Mesendoderm (in vitro differentiated cells): ENCODE data around the gene RBM3.
"Not testable (repeated sequence)": the region's sequence is repeated elsewhere in the genome, so short reads cannot be mapped to it uniquely, and the experiment has no call there.

Source experiments
- DNase-seq: peaks from one replicate; pipeline ENCODE4 v3.0.0; 2013
- H2AK5ac ChIP-seq: 2 replicates; pipeline ENCODE4 v1.6.1; 2013; ENCODE audit warnings: low read length, inconsistent platforms
- H2BK120ac ChIP-seq: 2 replicates; pipeline ENCODE4 v1.6.1; 2013; ENCODE audit warnings: low read depth, mild to moderate bottlenecking, low read length, moderate library complexity, mixed read lengths
- H2BK15ac ChIP-seq: replicated peaks from 2 replicates; pipeline ENCODE4 v1.6.1; 2013; ENCODE audit warnings: low read depth, mild to moderate bottlenecking, moderate library complexity
- H2BK5ac ChIP-seq: 2 replicates; pipeline ENCODE4 v1.6.1; 2013; ENCODE audit warnings: low read length, inconsistent platforms
- H3K18ac ChIP-seq: 2 replicates; pipeline ENCODE4 v1.6.1; 2013; ENCODE audit warnings: mild to moderate bottlenecking, low read length, mixed read lengths
- H3K23ac ChIP-seq: one replicate; pipeline ENCODE4 v1.6.1; 2013; ENCODE audit warnings: low read length
- H3K27ac ChIP-seq: 2 replicates; pipeline ENCODE4 v1.5.1; 2013; ENCODE audit warnings: low read depth, mild to moderate bottlenecking, inconsistent platforms, low read length, moderate library complexity
- H3K27me3 ChIP-seq: 2 replicates; pipeline ENCODE4 v1.6.1; 2013; ENCODE audit warnings: low read length, control low read depth, mild to moderate bottlenecking, inconsistent platforms; ENCODE audit not compliant: insufficient read depth, poor library complexity
- H3K36me3 ChIP-seq: 2 replicates; pipeline ENCODE4 v1.6.1; 2013; ENCODE audit warnings: low read length, inconsistent platforms; ENCODE audit not compliant: control insufficient read depth, insufficient read depth
- H3K4ac ChIP-seq: one replicate; pipeline ENCODE4 v1.6.1; 2013; ENCODE audit warnings: low read depth, mild to moderate bottlenecking, low read length, moderate library complexity
- H3K4me1 ChIP-seq: 2 replicates; pipeline ENCODE4 v1.6.1; 2013; ENCODE audit warnings: low read depth, low read length, inconsistent platforms; ENCODE audit not compliant: control insufficient read depth
- H3K4me2 ChIP-seq: 2 replicates; pipeline ENCODE4 v1.6.1; 2013; ENCODE audit warnings: low read length
- H3K4me3 ChIP-seq: 2 replicates; pipeline ENCODE4 v1.5.1; 2013; ENCODE audit warnings: mild to moderate bottlenecking, low read length
- H3K56ac ChIP-seq: one replicate; pipeline ENCODE4 v1.6.1; 2013; ENCODE audit warnings: low read length
- H3K79me1 ChIP-seq: 2 replicates; pipeline ENCODE4 v1.6.1; 2013; ENCODE audit warnings: low read length, inconsistent platforms
- H3K79me2 ChIP-seq: 2 replicates; pipeline ENCODE4 v1.6.1; 2013; ENCODE audit warnings: mild to moderate bottlenecking, low read length; ENCODE audit not compliant: control insufficient read depth, insufficient read depth
- H3K9ac ChIP-seq: 2 replicates; pipeline ENCODE4 v1.6.1; 2013; ENCODE audit warnings: low read length, inconsistent platforms
- H4K5ac ChIP-seq: one replicate; pipeline ENCODE4 v1.6.1; 2013; ENCODE audit warnings: low read length
- H4K8ac ChIP-seq: one replicate; pipeline ENCODE4 v1.6.1; 2013; ENCODE audit warnings: low read depth, mild to moderate bottlenecking, control low read depth, low read length, moderate library complexity
- WGBS: extraction: QIAGEN DNeasy Blood & Tissue Kit; methylation state at CpG from one replicate; pipeline ENCODE4 v1.1.7; 2013; ENCODE audit warnings: low lambda C conversion rate, missing lambda C conversion rate; ENCODE audit not compliant: insufficient coverage; ENCODE audit errors: extremely low coverage; 5-methylcytosine and 5-hydroxymethylcytosine counted together

RBM3 gene

GRCh38 chrX:48541140-48541814 lies 33.0 kb upstream of the RBM3 start:
- Histone ChIP-seq H3K4ac (no peak overlapping the region), H2BK5ac (no peak overlapping the region), H3K79me1 (no peaks in the 10 kb centered on the region), H2BK15ac (no peak overlapping the region), H3K27ac (no peak overlapping the region), H3K56ac (no peak overlapping the region), H4K5ac (no peak overlapping the region), H2BK120ac (no peak overlapping the region), H3K4me1 (no peaks in the 10 kb centered on the region), H3K36me3 (no peaks in the 10 kb centered on the region), H3K23ac (no peak overlapping the region), H3K18ac (no peak overlapping the region), H3K79me2 (no peaks in the 10 kb centered on the region), H3K27me3 (no peaks in the 10 kb centered on the region), H3K4me2 (no peak overlapping the region), H2AK5ac (no peak overlapping the region), H3K4me3 (no peak overlapping the region), H3K9ac (no peak overlapping the region), H4K8ac (no peak overlapping the region)
- WGBS: no CpG with 5 or more reads among the region's 10 CpGs
- no peak for DNase-seq

GRCh38 chrX:48548871-48549270 lies 25.4 kb upstream of the RBM3 start:
- H3K9ac ChIP-seq: no peak overlapping the region
- no peaks in the 10 kb centered on the region for H3K27me3 ChIP-seq
- H3K56ac ChIP-seq: no peak overlapping the region
- no peak overlapping the region for H2AK5ac ChIP-seq
- no peaks in the 10 kb centered on the region for H3K4me1 ChIP-seq
- H2BK120ac ChIP-seq: no peak overlapping the region
- no peak overlapping the region for H2BK15ac ChIP-seq
- H3K79me2 ChIP-seq: no peaks in the 10 kb centered on the region
- H3K27ac ChIP-seq: no peak overlapping the region
- WGBS: no CpG with 5 or more reads among the region's 3 CpGs
- no peak overlapping the region for H3K4me2 ChIP-seq
- H3K4ac ChIP-seq: no peak overlapping the region
- no peak overlapping the region for H4K5ac ChIP-seq
- H3K18ac ChIP-seq: no peak overlapping the region
- H3K4me3 ChIP-seq: no peak overlapping the region
- no peak overlapping the region for H2BK5ac ChIP-seq
- H4K8ac ChIP-seq: no peak overlapping the region
- H3K23ac ChIP-seq: no peak overlapping the region
- DNase-seq: no peak
- no peaks in the 10 kb centered on the region for H3K79me1 ChIP-seq
- no peaks in the 10 kb centered on the region for H3K36me3 ChIP-seq

GRCh38 chrX:48555731-48556325 lies 18.5 kb upstream of the RBM3 start:
- not testable (repeated sequence) for H3K79me1 ChIP-seq, H3K56ac ChIP-seq, H3K27ac ChIP-seq, H2BK120ac ChIP-seq, H4K8ac ChIP-seq, H3K23ac ChIP-seq, H3K4me2 ChIP-seq, DNase-seq, H2BK15ac ChIP-seq, H4K5ac ChIP-seq, H2AK5ac ChIP-seq, H3K36me3 ChIP-seq, H3K4me3 ChIP-seq, H3K18ac ChIP-seq, H3K4me1 ChIP-seq, H3K4ac ChIP-seq, H3K9ac ChIP-seq, H3K79me2 ChIP-seq, H2BK5ac ChIP-seq, H3K27me3 ChIP-seq
- WGBS: no CpG with 5 or more reads among the region's 9 CpGs

GRCh38 chrX:48558271-48558670 lies 16.0 kb upstream of the RBM3 start:
- Histone ChIP-seq H3K56ac (no peak overlapping the region), H3K4me1 (no peaks in the 10 kb centered on the region), H3K36me3 (no peaks in the 10 kb centered on the region), H3K4me3 (no peak overlapping the region), H4K5ac (no peak overlapping the region), H2BK5ac (no peak overlapping the region), H3K18ac (no peak overlapping the region), H3K23ac (no peak overlapping the region), H4K8ac (no peak overlapping the region), H3K79me2 (no peaks in the 10 kb centered on the region), H2AK5ac (no peak overlapping the region), H2BK120ac (no peak overlapping the region), H3K9ac (no peak overlapping the region), H3K79me1 (no peaks in the 10 kb centered on the region), H3K27me3 (no peaks in the 10 kb centered on the region), H3K4ac (no peak overlapping the region), H2BK15ac (no peak overlapping the region), H3K4me2 (no peak overlapping the region), H3K27ac (no peak overlapping the region)
- no peak for DNase-seq
- WGBS: no CpG with 5 or more reads among the region's 4 CpGs

GRCh38 chrX:48559636-48560035 lies 14.6 kb upstream of the RBM3 start:
- no CpG with 5 or more reads among the region's 24 CpGs for WGBS
- Histone ChIP-seq H4K8ac (no peak overlapping the region), H3K18ac (no peak overlapping the region), H3K4me1 (no peaks in the 10 kb centered on the region), H3K36me3 (no peaks in the 10 kb centered on the region), H3K79me1 (no peaks in the 10 kb centered on the region), H3K56ac (no peak overlapping the region), H3K27me3 (no peaks in the 10 kb centered on the region), H3K4me2 (no peak overlapping the region), H3K23ac (no peak overlapping the region), H4K5ac (no peak overlapping the region), H3K79me2 (no peaks in the 10 kb centered on the region), H3K4me3 (no peak overlapping the region), H2BK120ac (no peak overlapping the region), H3K9ac (no peak overlapping the region), H2BK5ac (no peak overlapping the region), H2BK15ac (no peak overlapping the region), H2AK5ac (no peak overlapping the region), H3K27ac (no peak overlapping the region), H3K4ac (no peak overlapping the region)
- no peak for DNase-seq

GRCh38 chrX:48560056-48560455 lies 14.2 kb upstream of the RBM3 start:
- no peak for DNase-seq
- WGBS: no CpG with 5 or more reads among the region's 14 CpGs
- H2BK15ac ChIP-seq: no peak overlapping the region

More at GRCh38 chrX:48560056-48560455, 14.2 kb upstream of the RBM3 start:
- no peak overlapping the region for H3K9ac ChIP-seq
- no peak overlapping the region for H3K4ac ChIP-seq
- no peak overlapping the region for H4K8ac ChIP-seq
- no peak overlapping the region for H4K5ac ChIP-seq
- no peaks in the 10 kb centered on the region for H3K79me2 ChIP-seq
- H3K4me3 ChIP-seq: no peak overlapping the region
- no peak overlapping the region for H2BK120ac ChIP-seq
- no peak overlapping the region for H2BK5ac ChIP-seq
- H3K36me3 ChIP-seq: no peaks in the 10 kb centered on the region
- H3K27ac ChIP-seq: no peak overlapping the region
- no peak overlapping the region for H3K56ac ChIP-seq
- no peak overlapping the region for H3K23ac ChIP-seq
- H2AK5ac ChIP-seq: no peak overlapping the region
- H3K4me2 ChIP-seq: no peak overlapping the region
- no peaks in the 10 kb centered on the region for H3K4me1 ChIP-seq
- H3K79me1 ChIP-seq: no peaks in the 10 kb centered on the region
- no peaks in the 10 kb centered on the region for H3K27me3 ChIP-seq
- no peak overlapping the region for H3K18ac ChIP-seq
